Measurements from ENCODE around the gene MEGF6. TPM values are rescaled to one million over a fixed set of nuclear protein-coding genes. Genes with fewer than 3 reads are reported as not detected.

Gene MEGF6
- total and polyA plus RNA-seq, 12 donors, result 1.8 to 14.1 (median 7.0) TPM

- TF ChIP-seq, protein P1, sequence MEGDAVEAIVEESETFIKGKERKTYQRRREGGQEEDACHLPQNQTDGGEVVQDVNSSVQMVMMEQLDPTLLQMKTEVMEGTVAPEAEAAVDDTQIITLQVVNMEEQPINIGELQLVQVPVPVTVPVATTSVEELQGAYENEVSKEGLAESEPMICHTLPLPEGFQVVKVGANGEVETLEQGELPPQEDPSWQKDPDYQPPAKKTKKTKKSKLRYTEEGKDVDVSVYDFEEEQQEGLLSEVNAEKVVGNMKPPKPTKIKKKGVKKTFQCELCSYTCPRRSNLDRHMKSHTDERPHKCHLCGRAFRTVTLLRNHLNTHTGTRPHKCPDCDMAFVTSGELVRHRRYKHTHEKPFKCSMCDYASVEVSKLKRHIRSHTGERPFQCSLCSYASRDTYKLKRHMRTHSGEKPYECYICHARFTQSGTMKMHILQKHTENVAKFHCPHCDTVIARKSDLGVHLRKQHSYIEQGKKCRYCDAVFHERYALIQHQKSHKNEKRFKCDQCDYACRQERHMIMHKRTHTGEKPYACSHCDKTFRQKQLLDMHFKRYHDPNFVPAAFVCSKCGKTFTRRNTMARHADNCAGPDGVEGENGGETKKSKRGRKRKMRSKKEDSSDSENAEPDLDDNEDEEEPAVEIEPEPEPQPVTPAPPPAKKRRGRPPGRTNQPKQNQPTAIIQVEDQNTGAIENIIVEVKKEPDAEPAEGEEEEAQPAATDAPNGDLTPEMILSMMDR (IDR thresholded peaks at IDR 0.05), result no peak
- DNase-seq (no peak), ATAC-seq (no peak)
- Histone ChIP-seq H3K27me3 (no peaks in the 10 kb centered on the region), H3K36me3 (no peaks in the 10 kb centered on the region), H3K9me3 (no peaks in the 10 kb centered on the region), H3K4me3 (no peak overlapping the region), H3K27ac (no peak overlapping the region), H3K4me1 (peaks cover 0 to 11% (median 0%) of the 10 kb centered on the region in 9 donors)
- intact Hi-C loops (cut with DNase I), result no loop called here
- WGBS, 2 donors, result 86 to 89% methylated on average over 16 of the region's 16 CpGs
Measured at GRCh38 chr1:3521426-3521825, 89.9 kb downstream of the MEGF6 start.

DNA sequence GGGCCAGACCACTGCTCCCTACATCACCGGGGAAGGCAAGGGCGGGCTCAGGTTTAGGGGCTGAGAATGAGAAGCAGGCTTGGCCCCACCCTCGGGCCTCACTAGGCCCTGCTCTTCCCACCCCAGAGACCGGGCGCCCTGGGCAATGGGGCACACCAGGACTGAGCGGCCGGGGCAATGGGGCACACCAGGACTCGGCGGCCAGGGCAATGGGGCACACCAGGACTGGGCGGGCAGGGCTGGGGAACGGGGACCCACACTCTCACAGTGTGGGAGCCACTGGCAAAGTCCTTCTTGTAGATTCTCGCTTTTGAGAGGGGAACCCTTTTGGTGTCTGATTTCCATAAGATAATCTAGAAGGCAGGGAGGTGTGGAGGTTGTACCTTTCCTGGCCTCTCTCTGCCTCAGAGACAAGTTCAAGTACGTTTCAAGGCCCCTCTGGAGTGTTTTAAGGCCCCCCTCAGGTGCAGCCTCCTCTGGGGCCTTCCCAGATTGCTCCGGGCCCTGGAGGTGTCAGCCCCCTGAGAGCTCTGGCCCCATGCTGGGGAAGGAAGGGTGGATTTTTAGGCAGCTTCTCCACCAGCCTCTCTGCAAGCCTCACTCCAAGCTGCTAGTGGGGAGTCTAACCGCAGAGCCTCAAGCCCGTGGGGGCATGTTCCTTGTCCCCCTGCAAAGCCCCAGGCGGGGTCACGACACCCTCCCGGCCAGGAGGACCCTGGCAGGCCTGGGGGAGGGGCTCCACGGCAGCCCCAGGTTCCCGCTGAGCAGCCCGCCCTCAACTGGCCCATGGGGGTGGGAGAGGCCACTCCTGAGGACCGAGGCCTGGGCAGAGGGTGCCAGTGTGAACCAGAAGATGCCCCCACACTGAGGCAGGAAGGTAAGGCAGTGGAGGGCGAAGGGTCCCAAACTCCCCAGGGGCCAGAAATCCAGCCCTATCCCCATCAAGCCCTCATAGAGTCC, 90.6 kb downstream of the MEGF6 start:
- Histone ChIP-seq H3K4me3 (no peak overlapping the region), H3K36me3 (no peaks in the 10 kb centered on the region), H3K4me1 (peaks cover 0 to 5% (median 0%) of the 10 kb centered on the region in 9 donors), H3K27ac (no peak overlapping the region), H3K27me3 (no peaks in the 10 kb centered on the region), H3K9me3 (no peaks in the 10 kb centered on the region)
- DNase-seq (no peak), ATAC-seq (no peak)
- intact Hi-C loops (cut with DNase I), result no loop called here
- TF ChIP-seq, protein P1 (IDR thresholded peaks at IDR 0.05), result no peak
- 89 to 95% methylated on average over 24 of the region's 24 CpGs for WGBS, 2 donors

- Histone ChIP-seq H3K27me3 (no peaks in the 10 kb centered on the region), H3K4me3 (no peak overlapping the region), H3K36me3 (no peaks in the 10 kb centered on the region), H3K27ac (no peak overlapping the region), H3K4me1 (no peaks in the 10 kb centered on the region), H3K9me3 (no peaks in the 10 kb centered on the region)
- no peak for DNase-seq
- TF ChIP-seq, protein P1 (IDR thresholded peaks at IDR 0.05), result no peak
- WGBS, 2 donors, result 93 to 94% methylated on average over 27 of the region's 27 CpGs
- no peak for ATAC-seq
- intact Hi-C loops (cut with DNase I), result no loop called here
Measured at GRCh38 chr1:3519301-3519885, 91.9 kb downstream of the MEGF6 start.

- ATAC-seq, result no peak
- H3K4me1 ChIP-seq, result no peaks in the 10 kb centered on the region
- 91 to 92% methylated on average over 8 of the region's 8 CpGs for WGBS, 2 donors
Measured at GRCh38 chr1:3518756-3519155, 92.6 kb downstream of the MEGF6 start.

More at GRCh38 chr1:3518756-3519155, 92.6 kb downstream of the MEGF6 start:
- TF ChIP-seq, protein P1 (IDR thresholded peaks at IDR 0.05), result no peak
- Histone ChIP-seq H3K27ac (no peak overlapping the region), H3K36me3 (no peaks in the 10 kb centered on the region), H3K27me3 (no peaks in the 10 kb centered on the region), H3K4me3 (no peak overlapping the region), H3K9me3 (no peaks in the 10 kb centered on the region)
- intact Hi-C loops (cut with DNase I), result no loop called here
- no peak for DNase-seq
